ENCODE data around the gene RFNG.

- TF ChIP-seq CTCF (IDR thresholded peaks at IDR 0.05; ENCODE audit: low read depth, low read length), result no peak
- no peak for TF ChIP-seq POLR2A (IDR thresholded peaks at IDR 0.05; ENCODE audit: extremely low read depth, insufficient read length)
- TF ChIP-seq MAX (IDR thresholded peaks at IDR 0.05; ENCODE audit: low read depth, low read length), result no peak
Observed at GRCh38 chr17:82089723-82090548, 38.3 kb upstream of the RFNG start.

Data from NB4 (cell line).